H1 (cell line): ENCODE measurements around the gene UBE2Q2. TPM values are rescaled to one million over a fixed set of nuclear protein-coding genes. Genes with fewer than 3 reads are reported as not detected.

Source experiments
- CTCF ChIA-PET: fragments of 300-600 bp; sonication (Branson Sonifier 250); formaldehyde crosslinking; loops from one replicate; lab custom pipeline; 2021; ENCODE audit not compliant: partially characterized antibody; lab: Charles Lee
- POLR2A ChIA-PET: fragments of 300-600 bp; sonication (Branson Sonifier 250); formaldehyde crosslinking; loops from one replicate; lab custom pipeline; 2021; ENCODE audit warnings: inconsistent platforms; ENCODE audit not compliant: partially characterized antibody; lab: Charles Lee
- DNase-seq, 2 experiments: peaks; one replicate each; pipeline versions ENCODE4 v3.0.0 to v3.0.0-alpha.2; 2010 to 2022; ENCODE audit warnings: low spot score in 2 of 2, low read depth in 1 of 2, mixed read lengths in 1 of 2
- FAIRE-seq: peaks from 2 replicates; lab custom pipeline; 2011; peaks lifted over from hg19 to GRCh38; lab: Jason Lieb, UNC
- H2AFZ ChIP-seq: 2 replicates; pipeline ENCODE4 v1.8.1; 2012; ENCODE audit warnings: low read length, inconsistent platforms
- H2AK5ac ChIP-seq: 2 replicates; pipeline ENCODE4 v1.6.1; 2013; ENCODE audit warnings: low read depth, low read length
- H2BK120ac ChIP-seq: replicated peaks from 2 replicates; pipeline ENCODE3; 2013; ENCODE audit warnings: low read depth, low read length, inconsistent platforms
- H2BK12ac ChIP-seq: 2 replicates; pipeline ENCODE4 v1.6.1; 2013; ENCODE audit warnings: low read depth, low read length
- H2BK15ac ChIP-seq: 2 replicates; pipeline ENCODE4 v1.6.1; 2013; ENCODE audit warnings: low read length
- H2BK20ac ChIP-seq: 2 replicates; pipeline ENCODE4 v1.6.1; 2013; ENCODE audit warnings: low read length
- H2BK5ac ChIP-seq: 2 replicates; pipeline ENCODE4 v1.6.1; 2013; ENCODE audit warnings: low read depth, low read length
- H3K14ac ChIP-seq: 2 replicates; pipeline ENCODE4 v1.6.1; 2013; ENCODE audit warnings: inconsistent platforms; ENCODE audit not compliant: insufficient read length
- H3K18ac ChIP-seq: 2 replicates; pipeline ENCODE4 v1.6.1; 2013; ENCODE audit warnings: low read length; ENCODE audit errors: extremely low read depth
- H3K23ac ChIP-seq: 2 replicates; pipeline ENCODE4 v1.6.1; 2013; ENCODE audit warnings: inconsistent platforms; ENCODE audit not compliant: insufficient read length
- H3K23me2 ChIP-seq: 2 replicates; pipeline ENCODE4 v1.6.1; 2013; ENCODE audit warnings: low read depth, low read length
- H3K27ac ChIP-seq: 2 replicates; pipeline ENCODE4 v1.6.1; 2011; ENCODE audit warnings: low read depth, low read length, inconsistent platforms
- H3K27me3 ChIP-seq, 4 experiments: replicated peaks in 1 of 4; 1 replicate in 1 of 4; 2 replicates in 3 of 4; pipeline versions ENCODE4 v1.6.1 to v1.8.1; 2011 to 2013; ENCODE audit warnings: low read length in 3 of 4, mild to moderate bottlenecking in 3 of 4, inconsistent platforms in 2 of 4, mixed read lengths in 2 of 4, moderate library complexity in 1 of 4; ENCODE audit not compliant: control insufficient read depth in 3 of 4, insufficient read depth in 3 of 4; ENCODE audit errors: extremely low read depth in 1 of 4
- H3K36me3 ChIP-seq, 4 experiments: 2 replicates each; pipeline versions ENCODE4 v1.6.1 to v1.8.1; 2011 to 2013; ENCODE audit warnings: mild to moderate bottlenecking in 4 of 4, low read length in 3 of 4, moderate library complexity in 2 of 4, control low read depth in 1 of 4, inconsistent platforms in 1 of 4; ENCODE audit not compliant: insufficient read depth in 4 of 4, control insufficient read depth in 2 of 4
- H3K4ac ChIP-seq: replicated peaks from 2 replicates; pipeline ENCODE3; 2013; ENCODE audit warnings: low read length, low read depth, mixed read lengths, inconsistent platforms; ENCODE audit not compliant: insufficient read length
- H3K4me1 ChIP-seq, 4 experiments: replicated peaks in 1 of 4; 1 replicate in 1 of 4; 2 replicates in 3 of 4; pipeline versions ENCODE4 v1.6.1 to v1.8.1; 2011 to 2013; ENCODE audit warnings: low read length in 3 of 4, inconsistent platforms in 2 of 4, mixed read lengths in 1 of 4; ENCODE audit not compliant: insufficient read depth in 4 of 4, control insufficient read depth in 3 of 4
- H3K4me2 ChIP-seq, 2 experiments: 2 replicates each; pipeline versions ENCODE4 v1.6.1 to v1.8.1; 2011 to 2013; ENCODE audit warnings: low read depth in 2 of 2, low read length in 2 of 2, control low read depth in 1 of 2, inconsistent platforms in 1 of 2, mild to moderate bottlenecking in 1 of 2; ENCODE audit not compliant: insufficient read depth in 1 of 2
- H3K4me3 ChIP-seq, 4 experiments: fragments of 200-600, 300-600 bp in 1 of 4; sonication (generic), shearing (Covaris generic), sonication (Bioruptor Twin) in 1 of 4; 2 replicates each; pipeline versions ENCODE4 v1.5.1 to v1.8.1; 2011 to 2016; ENCODE audit warnings: low read length in 4 of 4, low read depth in 3 of 4, control low read depth in 2 of 4, inconsistent platforms in 2 of 4, mild to moderate bottlenecking in 2 of 4, mixed read lengths in 1 of 4, moderate library complexity in 1 of 4; ENCODE audit not compliant: insufficient read depth in 2 of 4; ENCODE audit errors: extremely low read depth in 1 of 4
- H3K56ac ChIP-seq: replicated peaks from 2 replicates; pipeline ENCODE3; 2013; ENCODE audit warnings: low read depth, mild to moderate bottlenecking, mixed read lengths, low read length, inconsistent platforms; ENCODE audit not compliant: insufficient read length
- H3K79me1 ChIP-seq: 2 replicates; pipeline ENCODE4 v1.6.1; 2013; ENCODE audit warnings: low read depth, low read length, control low read depth
- H3K79me2 ChIP-seq, 2 experiments: 2 replicates each; pipeline versions ENCODE4 v1.6.1 to v1.8.1; 2012 to 2013; ENCODE audit warnings: low read length in 2 of 2, mild to moderate bottlenecking in 2 of 2, inconsistent platforms in 1 of 2; ENCODE audit not compliant: insufficient read depth in 2 of 2, control insufficient read depth in 1 of 2
- H3K9ac ChIP-seq, 4 experiments: replicated peaks in 1 of 4; 1 replicate in 1 of 4; 2 replicates in 3 of 4; pipeline versions ENCODE4 v1.6.1 to v1.8.1; 2011 to 2013; ENCODE audit warnings: low read depth in 3 of 4, low read length in 3 of 4, control low read depth in 2 of 4, mild to moderate bottlenecking in 2 of 4, moderate library complexity in 2 of 4, inconsistent platforms in 1 of 4; ENCODE audit errors: extremely low read depth in 1 of 4
- H3K9me3 ChIP-seq, 2 experiments: 2 replicates each; pipeline versions ENCODE4 v1.6.1 to v1.8.1; 2012 to 2013; ENCODE audit warnings: mild to moderate bottlenecking in 2 of 2, moderate library complexity in 2 of 2, control low read depth in 1 of 2, inconsistent platforms in 1 of 2, low read depth in 1 of 2, low read length in 1 of 2, mixed read lengths in 1 of 2; ENCODE audit not compliant: insufficient read depth in 2 of 2
- H4K20me1 ChIP-seq, 2 experiments: replicated peaks in 1 of 2; 2 replicates each; pipeline versions ENCODE3 to v1.8.1; 2011 to 2013; ENCODE audit warnings: inconsistent platforms in 2 of 2, low read length in 2 of 2, mild to moderate bottlenecking in 1 of 2; ENCODE audit not compliant: insufficient read depth in 2 of 2, control insufficient read depth in 1 of 2
- H4K5ac ChIP-seq: 2 replicates; pipeline ENCODE4 v1.6.1; 2013; ENCODE audit warnings: low read length, low read depth, mixed read lengths, inconsistent platforms; ENCODE audit not compliant: insufficient read length
- H4K8ac ChIP-seq: 2 replicates; pipeline ENCODE4 v1.8.0; 2013; ENCODE audit warnings: mild to moderate bottlenecking, moderate library complexity, low read length, inconsistent platforms; ENCODE audit not compliant: insufficient read depth; ENCODE audit errors: extremely low read depth
- H4K91ac ChIP-seq: replicated peaks from 2 replicates; pipeline ENCODE3; 2013; ENCODE audit warnings: low read length, mixed read lengths, inconsistent platforms; ENCODE audit not compliant: insufficient read length
- BRCA1 ChIP-seq: IDR thresholded peaks from 2 replicates; pipeline ENCODE4 v1.6.1; 2012; ENCODE audit warnings: low read depth, low read length, improper control_type of control experiment
- POLR2AphosphoS5 ChIP-seq: IDR thresholded peaks from 2 replicates; pipeline ENCODE4 v1.6.1; 2011; ENCODE audit warnings: low read depth, low read length
- WGBS, 2 experiments: shearing (Covaris generic) in 1 of 2; methylation state at CpG; one replicate each; pipeline versions ENCODE4 v1.1.6 to v1.1.7; 2013 to 2015; ENCODE audit warnings: low lambda C conversion rate in 2 of 2, mixed read lengths in 2 of 2, inconsistent platforms in 1 of 2, low coverage in 1 of 2, missing lambda C conversion rate in 1 of 2; ENCODE audit not compliant: insufficient replicate concordance in 2 of 2, insufficient coverage in 1 of 2, insufficient read length in 1 of 2; ENCODE audit errors: extremely low coverage in 1 of 2, missing lambda C conversion rate in 1 of 2; 5-methylcytosine and 5-hydroxymethylcytosine counted together
- polyA plus RNA-seq, 7 experiments: library from polyadenylated mRNA; depleted of rRNA in 3 of 7; stranded (reverse) in 5 of 7; unstranded in 2 of 7; fragments of >200 nt in 5 of 7; fragments of 200-250 nt in 2 of 7; gene quantifications; 1 replicate in 5 of 7; 2 replicates in 1 of 7; 4 replicates in 1 of 7; pipeline versions ENCODE4 v1.2.1 to v1.2.3, GENCODE V29; 2011 to 2013; ENCODE audit warnings: missing spikeins in 2 of 7, mixed read lengths in 2 of 7
- total RNA-seq: library from RNA; stranded (reverse); fragmentation: NEBNext Ultra II Directional; extraction: Animal tissue kit (Norgen Biotek cat#: 25700); gene quantifications from 2 replicates; pipeline ENCODE4 v1.2.1, GENCODE V29; 2021

UBE2Q2 gene
- total and polyA plus RNA-seq, 2 of the 8 experiments (the other 6 are each of a cell fraction or from before 2014, with no cell fraction given) = 10.1 to 22.7 TPM

- no peak overlapping the region for H2AFZ ChIP-seq
- H3K4me3 ChIP-seq = peak overlapping the region in 1 of 4 experiments; percentile 90; a peak in 2 of 8 replicates
- no peak overlapping the region for H2AK5ac ChIP-seq
- no peak for FAIRE-seq
- H4K20me1 ChIP-seq = peaks cover 0 to 7% of the 10 kb centered on the region in 2 experiments
- H3K4me2 ChIP-seq = peak overlapping the region; percentile 34 to 77; a peak in 2 of 4 replicates
- no peak overlapping the region for H4K91ac ChIP-seq
- no peak overlapping the region for H3K9ac ChIP-seq
- H2BK12ac ChIP-seq = no peak overlapping the region
- H4K8ac ChIP-seq = no peak overlapping the region
- H3K56ac ChIP-seq = no peak overlapping the region
- peaks cover 12% of the 10 kb centered on the region for H3K79me1 ChIP-seq
- DNase-seq = no peak
- H3K27ac ChIP-seq = no peak overlapping the region
- H3K79me2 ChIP-seq = peaks cover 5 to 58% of the 10 kb centered on the region in 2 experiments
- H3K4me1 ChIP-seq = peaks cover 8 to 22% (median 13%) of the 10 kb centered on the region in 4 experiments; a peak in 5 of 7 replicates
- peaks cover 5% of the 10 kb centered on the region; the same call in 1 of the 2 replicates for H3K23me2 ChIP-seq
- no peak overlapping the region for H4K5ac ChIP-seq
- ChIA-PET POLR2A (interaction anchor here (0.6 to 1.8 kb wide), 2 partner anchors 11 to 77 kb away, joined by 3 to 4 read pairs; no protein-coding TSS in a partner anchor), CTCF (interaction anchor here (0.6 to 1.1 kb wide), 4 partner anchors 14 to 178 kb away, joined by 3 to 4 read pairs (median 3); no protein-coding TSS in a partner anchor)
- no peaks in the 10 kb centered on the region for H3K9me3 ChIP-seq
- 97% methylated on average over 5 of the region's 5 CpGs; no CpG with 5 or more reads in 1 of the 2 experiments for WGBS, 2 experiments
- H3K27me3 ChIP-seq = no peaks in the 10 kb centered on the region
- no peak overlapping the region for H3K23ac ChIP-seq
- TF ChIP-seq POLR2AphosphoS5 (no peak), BRCA1 (no peak)
- no peak overlapping the region for H3K14ac ChIP-seq
- H3K36me3 ChIP-seq = peaks cover 4 to 45% (median 15%) of the 10 kb centered on the region in 4 experiments; a peak in 7 of 8 replicates
- H2BK5ac ChIP-seq = no peak overlapping the region
- H3K18ac ChIP-seq = no peak overlapping the region
- H3K4ac ChIP-seq = no peak overlapping the region
- no peak overlapping the region for H2BK120ac ChIP-seq
- H2BK15ac ChIP-seq = no peak overlapping the region
- H2BK20ac ChIP-seq = no peak overlapping the region
Measured at GRCh38 chr15:75905231-75905630, 62.0 kb downstream of the UBE2Q2 start.
